Activated CD8-positive, alpha-beta T cell treated with anti-CD3 and anti-CD28 coated beads for 36 hours (primary cell): ENCODE data around the gene HSPG2. TPM values are rescaled to one million over a fixed set of nuclear protein-coding genes. Genes with fewer than 3 reads are reported as not detected.

ENCODE experiments used
- ATAC-seq: fragments of 200-7000 bp; cut with Tn5 transposase; one replicate; pipeline ENCODE4 v1.10.0; 2021; ENCODE audit warnings: mild to moderate bottlenecking, moderate library complexity
- CTCF ChIA-PET: fragments of 350-600 bp; sonication (Branson Sonifier 250); formaldehyde crosslinking; loops from one replicate; lab custom pipeline; 2021; ENCODE audit warnings: antibody characterized with exemption; lab: Charles Lee
- POLR2A ChIA-PET: fragments of 350-600 bp; sonication (Branson Sonifier 250); formaldehyde crosslinking; loops from one replicate; lab custom pipeline; 2021; ENCODE audit warnings: antibody characterized with exemption; lab: Charles Lee
- DNase-seq: peaks from one replicate; pipeline ENCODE4 v3.0.0-alpha.2; 2020
- H3K27ac Mint-ChIP-seq: one replicate; pipeline ENCODE4 v1.8.0; 2021; ENCODE audit warnings: mild to moderate bottlenecking, mixed read lengths
- H3K27me3 Mint-ChIP-seq: one replicate; pipeline ENCODE4 v1.8.0; 2021; ENCODE audit warnings: mixed read lengths
- H3K36me3 Mint-ChIP-seq: one replicate; pipeline ENCODE4 v1.8.0; 2021; ENCODE audit warnings: low read depth, mixed read lengths
- H3K4me1 Mint-ChIP-seq: one replicate; pipeline ENCODE4 v1.8.0; 2021; ENCODE audit warnings: low read depth, mixed read lengths
- H3K4me3 Mint-ChIP-seq: one replicate; pipeline ENCODE4 v1.8.0; 2021; ENCODE audit warnings: mild to moderate bottlenecking, moderate library complexity, mixed read lengths
- H3K9me3 Mint-ChIP-seq: one replicate; pipeline ENCODE4 v1.8.0; 2021; ENCODE audit warnings: mixed read lengths
- intact Hi-C: fragments of 100-400 bp; cut with micrococcal nuclease; formaldehyde crosslinking; loops from one replicate; pipeline ENCODE4 v1.10.0; 2022
- total RNA-seq, 2 experiments: library from RNA; stranded (reverse); gene quantifications; one replicate each; pipeline ENCODE4 v1.2.3, GENCODE V29; 2021
- TF ChIP-seq, protein P1 (sequence below): fragments of 200-600 bp; IDR thresholded peaks from one replicate; pipeline ENCODE4 v1.8.0; 2022; ENCODE audit warnings: antibody characterized with exemption, mild to moderate bottlenecking

The HSPG2 gene
- total RNA-seq, 2 experiments from 2014 or later = 52.1 to 59.0 TPM

DNA sequence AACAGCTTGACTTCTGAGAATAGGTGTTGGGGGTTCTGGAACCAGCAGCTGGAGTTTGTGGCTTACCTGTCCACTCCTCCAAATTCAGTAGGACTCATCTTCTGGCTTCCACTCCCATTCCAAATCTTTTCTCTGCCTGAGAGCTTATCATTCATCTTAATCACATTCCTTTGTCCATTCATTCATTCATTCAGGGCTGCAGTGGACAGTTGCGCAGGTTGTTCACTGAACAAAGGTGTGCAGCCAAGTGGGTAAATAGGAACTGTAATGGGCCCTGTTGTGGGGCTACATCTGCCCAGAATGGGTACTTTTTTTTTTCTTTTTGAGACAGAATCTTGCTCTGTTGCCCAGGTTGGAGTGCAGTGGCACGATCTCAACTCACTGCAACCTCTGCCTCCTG is 3.4 kb upstream of the HSPG2 start:
- ATAC-seq = no peak
- H3K9me3 Mint-ChIP-seq = no peaks in the 10 kb centered on the region
- intact Hi-C loops = no loop called here
- H3K27me3 Mint-ChIP-seq = peaks cover 11% of the 10 kb centered on the region
- TF ChIP-seq, protein P1, sequence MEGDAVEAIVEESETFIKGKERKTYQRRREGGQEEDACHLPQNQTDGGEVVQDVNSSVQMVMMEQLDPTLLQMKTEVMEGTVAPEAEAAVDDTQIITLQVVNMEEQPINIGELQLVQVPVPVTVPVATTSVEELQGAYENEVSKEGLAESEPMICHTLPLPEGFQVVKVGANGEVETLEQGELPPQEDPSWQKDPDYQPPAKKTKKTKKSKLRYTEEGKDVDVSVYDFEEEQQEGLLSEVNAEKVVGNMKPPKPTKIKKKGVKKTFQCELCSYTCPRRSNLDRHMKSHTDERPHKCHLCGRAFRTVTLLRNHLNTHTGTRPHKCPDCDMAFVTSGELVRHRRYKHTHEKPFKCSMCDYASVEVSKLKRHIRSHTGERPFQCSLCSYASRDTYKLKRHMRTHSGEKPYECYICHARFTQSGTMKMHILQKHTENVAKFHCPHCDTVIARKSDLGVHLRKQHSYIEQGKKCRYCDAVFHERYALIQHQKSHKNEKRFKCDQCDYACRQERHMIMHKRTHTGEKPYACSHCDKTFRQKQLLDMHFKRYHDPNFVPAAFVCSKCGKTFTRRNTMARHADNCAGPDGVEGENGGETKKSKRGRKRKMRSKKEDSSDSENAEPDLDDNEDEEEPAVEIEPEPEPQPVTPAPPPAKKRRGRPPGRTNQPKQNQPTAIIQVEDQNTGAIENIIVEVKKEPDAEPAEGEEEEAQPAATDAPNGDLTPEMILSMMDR = no peak
- H3K36me3 Mint-ChIP-seq = no peaks in the 10 kb centered on the region
- H3K27ac Mint-ChIP-seq = no peak overlapping the region
- H3K4me1 Mint-ChIP-seq = peaks cover 9% of the 10 kb centered on the region
- ChIA-PET POLR2A (interaction anchor here (0.6 kb wide), 1 partner anchor 1098 kb away, joined by 3 read pairs; no protein-coding TSS in a partner anchor), CTCF (no interaction called here)
- DNase-seq = no peak
- no peak overlapping the region for H3K4me3 Mint-ChIP-seq

DNA sequence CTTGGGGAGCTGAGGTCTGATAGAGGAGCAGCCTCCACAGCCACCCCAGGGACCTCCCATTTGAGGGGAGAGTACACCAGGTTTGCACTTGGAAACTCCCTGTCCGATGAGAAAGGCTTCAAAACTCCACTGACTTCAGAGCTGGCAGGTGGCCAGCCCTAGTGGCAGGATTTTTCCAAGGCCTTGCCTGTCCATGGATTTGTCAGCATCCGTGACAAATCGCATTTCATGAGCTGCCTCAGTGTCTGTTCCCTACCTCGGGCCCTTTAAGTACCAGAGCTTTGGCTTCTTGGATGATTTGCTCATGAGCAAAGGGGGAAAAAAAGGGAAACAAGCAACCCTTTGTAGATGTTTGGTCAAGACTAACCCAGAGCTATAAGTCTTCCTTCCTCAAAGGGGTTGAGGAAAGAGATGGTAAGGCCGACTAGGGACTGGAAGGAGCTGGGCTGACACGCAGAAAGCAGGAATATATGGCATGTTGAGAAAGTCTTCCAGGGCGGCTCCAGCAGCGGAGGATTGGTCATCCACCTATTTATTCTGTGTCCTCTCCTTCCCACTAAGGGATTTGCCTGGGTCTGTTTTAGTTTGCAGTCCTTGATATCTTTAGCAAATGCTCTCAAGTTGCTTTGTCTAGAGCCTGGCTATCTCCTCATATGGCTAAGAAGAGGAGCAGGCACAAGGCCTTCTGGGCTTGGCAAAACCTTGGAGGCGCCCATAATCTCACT is 2.7 kb upstream of the HSPG2 start:
- ATAC-seq (no peak), DNase-seq (no peak)
- CTCF ChIA-PET = interaction anchor here (1.4 kb wide), 2 partner anchors 16 to 24 kb away, joined by 3 to 6 read pairs; no protein-coding TSS in a partner anchor
- TF ChIP-seq, protein P1 = no peak
- intact Hi-C loops = no loop called here
- H3K4me1 Mint-ChIP-seq = peaks cover 10% of the 10 kb centered on the region
- H3K9me3 Mint-ChIP-seq = no peaks in the 10 kb centered on the region
- peaks cover 11% of the 10 kb centered on the region for H3K27me3 Mint-ChIP-seq
- POLR2A ChIA-PET = interaction anchor here (0.6 kb wide), 1 partner anchor 1099 kb away, joined by 3 read pairs; no protein-coding TSS in a partner anchor
- H3K27ac Mint-ChIP-seq = no peak overlapping the region
- H3K36me3 Mint-ChIP-seq = no peaks in the 10 kb centered on the region
- no peak overlapping the region for H3K4me3 Mint-ChIP-seq

DNA sequence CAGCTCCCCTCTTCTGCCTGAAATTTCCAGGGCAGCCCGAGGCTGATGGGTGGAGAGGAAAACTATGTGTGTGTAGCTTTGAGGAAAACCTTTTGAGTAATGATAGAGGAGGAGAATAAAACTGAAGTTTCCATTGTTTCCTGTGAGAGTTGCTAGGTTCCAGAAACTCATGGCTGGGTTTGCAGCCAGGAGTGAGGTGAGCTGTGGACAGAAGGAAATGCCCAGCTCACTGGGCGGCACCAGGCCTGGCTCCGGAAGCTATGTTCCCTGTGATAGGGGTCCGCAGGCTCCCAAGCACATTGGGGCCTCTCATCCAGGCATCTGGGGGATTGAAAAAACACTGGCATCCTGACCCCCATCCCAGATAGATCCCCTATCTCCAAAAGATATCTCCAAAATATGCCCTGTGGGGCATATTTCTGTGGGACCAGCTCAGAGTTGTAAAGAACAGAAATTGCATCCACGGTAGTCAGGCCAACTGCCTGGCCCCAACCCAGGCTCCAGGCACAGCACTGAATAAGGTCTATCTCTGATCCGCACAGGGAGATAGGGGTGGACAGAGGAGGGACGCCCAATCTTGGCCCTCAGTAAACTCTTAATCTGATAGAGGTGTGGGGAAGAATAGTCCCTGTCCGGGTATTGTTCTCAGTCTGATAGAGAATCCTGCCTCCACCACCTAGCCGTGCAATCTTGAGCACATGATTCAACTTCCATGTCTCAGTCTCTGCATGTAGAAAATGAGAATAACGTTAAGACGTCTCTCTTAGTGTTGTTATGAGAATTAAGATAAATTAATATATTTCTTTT is 1.8 kb upstream of the HSPG2 start:
- no peak for ATAC-seq
- Mint-ChIP-seq H3K27ac (no peak overlapping the region), H3K4me3 (peak overlapping the region; percentile 28), H3K4me1 (peaks cover 14% of the 10 kb centered on the region), H3K9me3 (no peaks in the 10 kb centered on the region), H3K36me3 (no peaks in the 10 kb centered on the region), H3K27me3 (peaks cover 15% of the 10 kb centered on the region)
- ChIA-PET POLR2A (interaction anchor here (0.9 kb wide), 1 partner anchor 156 kb away, joined by 3 read pairs; the partner anchor contains the start of gene USP48), CTCF (interaction anchor here (1.4 kb wide), 2 partner anchors 17 to 25 kb away, joined by 3 to 6 read pairs; no protein-coding TSS in a partner anchor)
- TF ChIP-seq, protein P1 = no peak
- DNase-seq = no peak
- intact Hi-C loops = no loop called here

DNA sequence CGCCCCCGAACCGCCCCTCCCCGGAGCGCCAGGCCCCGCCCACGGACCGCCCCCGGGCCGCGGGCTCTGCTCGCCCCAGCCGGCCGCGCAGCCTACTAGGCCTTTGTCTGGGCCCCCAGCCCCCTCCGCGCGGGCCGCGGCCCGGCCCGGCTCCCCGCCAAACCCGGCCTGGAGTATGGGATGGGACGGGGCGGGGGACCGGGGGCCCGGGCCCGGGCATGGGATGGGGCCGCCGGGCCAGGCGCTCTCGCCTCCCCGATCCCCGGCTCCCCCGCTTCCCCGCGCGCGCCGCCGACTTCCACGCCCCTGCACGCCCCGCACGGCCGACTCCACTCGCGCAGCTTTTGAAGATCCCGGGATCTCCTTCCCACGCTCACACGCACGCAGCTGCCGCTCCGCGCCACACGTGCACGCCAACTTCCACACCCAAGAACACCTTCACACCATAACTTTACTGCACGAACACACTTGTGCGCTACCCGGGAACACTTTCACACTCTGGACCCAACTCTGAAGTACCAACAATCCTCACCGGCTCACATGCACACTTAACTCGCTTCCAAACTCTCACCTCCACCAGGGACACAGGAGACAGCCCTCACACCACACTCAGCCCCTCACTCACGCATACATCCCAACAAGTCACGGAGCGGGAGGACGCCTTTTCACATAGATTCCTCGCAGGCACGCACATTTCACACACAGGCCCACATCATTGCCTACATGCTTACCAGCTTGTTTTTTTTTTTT is 437 bp upstream of the HSPG2 start:
- ChIA-PET CTCF (no interaction called here), POLR2A (interaction anchor here (0.9 kb wide), 1 partner anchor 8 kb away, joined by 3 read pairs; no protein-coding TSS in a partner anchor)
- Mint-ChIP-seq H3K36me3 (no peaks in the 10 kb centered on the region), H3K27me3 (peaks cover 16% of the 10 kb centered on the region), H3K4me1 (peaks cover 18% of the 10 kb centered on the region), H3K9me3 (no peaks in the 10 kb centered on the region), H3K4me3 (peak overlapping the region; percentile 68), H3K27ac (peak overlapping the region; percentile 20)
- peak; percentile 65 for DNase-seq
- intact Hi-C loops = no loop called here
- ATAC-seq = peak; percentile 89
- TF ChIP-seq, protein P1 = no peak
